Measurements from ENCODE around the gene SLC5A10.
"Not testable (repeated sequence)": the region's sequence is repeated elsewhere in the genome, so short reads cannot be mapped to it uniquely, and the experiment has no call there.

Gene SLC5A10

DNA sequence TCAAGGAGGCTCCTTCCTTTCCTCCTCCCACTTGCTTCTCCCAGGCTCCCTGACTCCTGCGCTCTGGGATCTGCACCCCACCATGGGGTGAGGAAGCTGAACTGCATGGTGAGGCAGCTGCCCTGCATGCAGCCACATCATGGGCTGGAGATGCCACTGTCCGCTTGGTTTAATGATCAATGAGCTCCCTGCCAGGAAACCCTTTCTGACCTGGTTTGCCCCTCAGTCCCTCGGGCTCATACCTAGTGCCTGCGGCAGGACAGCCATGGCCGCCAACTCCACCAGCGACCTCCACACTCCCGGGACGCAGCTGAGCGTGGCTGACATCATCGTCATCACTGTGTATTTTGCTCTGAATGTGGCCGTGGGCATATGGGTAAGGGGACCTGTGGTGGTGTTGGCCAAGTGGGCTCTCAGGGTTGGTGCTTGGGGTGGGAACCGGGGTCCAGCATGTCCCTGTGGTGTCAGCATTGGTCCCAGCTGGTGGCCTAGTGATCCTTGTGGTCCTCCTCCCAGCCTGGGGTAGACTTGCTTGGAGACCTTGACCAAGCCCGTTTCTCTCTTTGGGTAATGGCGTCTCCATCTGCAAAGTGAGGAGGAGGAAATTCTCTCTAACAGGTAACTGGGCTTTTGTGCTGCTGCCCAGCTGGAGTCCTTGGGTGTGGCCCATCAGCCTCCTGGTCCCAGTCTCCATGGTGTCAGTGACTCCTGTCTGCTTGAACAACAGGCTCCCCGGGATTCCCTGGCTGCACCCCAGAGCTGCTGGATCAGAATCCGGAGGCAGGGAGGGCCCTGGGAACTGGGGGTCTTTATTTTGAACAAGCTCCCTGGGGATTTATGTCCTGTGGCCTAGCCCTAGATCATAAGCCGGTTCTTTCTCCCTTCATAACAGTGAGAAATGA, at the start of gene SLC5A10:
SLC5A10 (plus strand) TSS at position 225 of the 902 bp plus-strand sequence; CDS start at position 266, 41 bp downstream.
- DNase-seq = no peak

GRCh38 chr17:18904482-18904881, 47.5 kb upstream of the SLC5A10 start:
- no peak for DNase-seq

DNA sequence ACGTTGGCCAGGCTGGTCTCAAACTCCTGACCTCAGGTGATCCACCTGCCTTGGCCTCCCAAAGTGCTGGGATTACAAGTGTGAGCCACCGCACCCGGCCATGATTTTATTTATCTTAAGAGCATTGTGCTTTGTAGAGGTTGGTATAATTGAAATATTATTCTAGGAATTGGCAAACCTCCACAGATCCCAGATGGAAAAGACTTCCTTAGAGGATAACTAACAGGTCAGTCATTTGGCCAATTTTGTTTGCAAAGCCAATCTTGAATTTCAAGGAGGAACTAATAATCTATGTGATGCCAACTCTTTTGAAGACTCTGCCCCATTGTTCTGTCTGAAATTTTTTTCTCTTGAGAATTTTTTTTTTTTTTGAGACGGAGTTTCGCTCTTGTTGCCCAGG, 46.7 kb upstream of the SLC5A10 start:
- no peak for DNase-seq

DNA sequence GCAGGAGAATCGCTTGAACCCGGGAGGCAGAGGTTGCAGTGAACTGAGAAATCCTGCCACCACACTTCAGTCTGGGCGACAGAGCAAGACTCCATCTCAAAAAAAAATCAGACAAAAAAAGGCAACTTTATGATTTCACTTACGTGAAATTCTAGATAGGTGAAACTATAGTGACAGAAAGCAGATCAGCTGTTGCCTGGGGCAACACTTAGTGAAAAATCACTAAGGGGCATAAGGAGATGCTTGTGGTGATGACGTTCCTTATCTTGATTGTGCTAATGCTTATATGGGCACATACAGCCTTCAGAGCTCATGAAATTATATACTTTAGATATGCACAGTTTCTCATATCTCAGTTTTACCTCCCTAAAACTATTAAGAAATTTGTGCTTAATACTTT, 41.6 kb upstream of the SLC5A10 start:
- DNase-seq = no peak

DNA sequence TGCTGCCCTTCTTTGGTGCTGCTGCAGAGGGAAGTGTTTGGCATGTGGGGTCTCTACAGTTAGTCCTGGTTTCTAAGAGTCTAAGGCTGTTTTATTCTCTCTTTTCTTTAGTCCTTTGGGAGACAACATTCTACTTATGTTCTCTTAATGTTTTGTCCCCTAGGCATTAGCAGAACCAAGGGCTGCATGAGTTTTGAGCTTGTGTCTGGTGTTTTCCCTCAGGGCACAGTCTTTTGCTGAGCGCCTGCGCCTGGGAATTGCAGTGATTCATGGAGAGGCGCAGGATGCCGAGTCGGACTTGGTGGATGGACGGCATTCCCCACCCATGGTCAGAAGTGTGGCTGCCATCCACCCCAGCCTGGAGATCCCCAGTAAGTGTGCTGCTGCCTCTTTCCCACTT, 41.1 kb upstream of the SLC5A10 start:
- no peak for DNase-seq

DNA sequence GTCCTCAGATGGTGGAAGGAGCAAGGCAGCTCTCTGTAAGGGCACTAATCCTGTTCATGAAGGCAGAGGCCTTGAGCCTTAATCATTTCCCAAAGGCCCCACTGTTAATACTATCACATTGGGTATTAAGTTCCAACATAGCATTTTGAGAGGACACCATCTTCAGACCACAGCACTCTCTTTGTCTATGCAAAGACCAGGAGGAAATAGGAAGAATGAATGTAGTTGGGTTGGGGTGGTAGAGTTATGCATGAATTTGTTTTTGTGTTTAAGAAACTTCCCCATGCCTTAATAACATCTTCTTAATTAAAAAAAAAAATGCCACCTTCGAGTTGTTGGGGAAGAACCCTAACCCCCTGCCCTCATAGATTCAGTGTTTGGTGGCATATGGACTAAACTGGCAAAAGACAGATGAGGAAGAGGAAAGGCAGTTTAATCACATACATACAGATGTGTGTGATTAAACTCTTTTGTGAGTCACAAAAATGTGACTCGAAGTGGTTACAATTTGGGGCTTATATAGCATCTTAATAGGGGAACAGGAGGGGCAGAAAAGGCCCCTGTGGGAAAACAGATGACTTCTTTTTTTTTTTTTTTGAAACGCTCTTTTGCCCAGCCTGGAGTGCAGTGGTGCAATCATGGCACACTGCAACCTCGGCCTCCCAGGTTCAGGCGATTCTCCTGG, 35.0 kb upstream of the SLC5A10 start:
- DNase-seq = no peak

DNA sequence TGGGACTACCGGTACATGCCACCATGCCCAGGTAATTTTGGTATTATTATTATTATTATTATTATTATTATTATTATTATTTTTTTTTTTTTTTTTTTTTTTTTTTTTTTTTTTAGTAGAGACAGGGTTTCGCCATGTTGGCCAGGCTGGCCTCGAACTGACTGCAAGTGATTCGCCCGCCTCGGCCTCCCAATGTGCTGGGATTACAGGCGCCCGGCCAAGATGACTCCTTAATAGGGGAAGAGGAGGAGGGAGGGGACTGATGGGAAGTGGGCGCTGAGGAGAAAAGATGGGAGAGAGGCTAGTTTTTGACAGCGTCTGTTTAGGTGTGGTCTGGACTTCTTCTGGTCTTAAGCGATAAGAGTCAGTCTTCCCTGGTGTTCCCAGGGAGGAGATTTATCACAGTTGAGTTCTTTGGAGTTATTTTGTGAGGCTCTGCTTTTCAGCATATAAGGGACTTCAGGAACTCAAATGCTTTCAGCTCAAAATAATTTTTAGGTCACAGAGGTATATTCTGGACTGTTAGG, 34.4 kb upstream of the SLC5A10 start:
- DNase-seq = no peak

DNA sequence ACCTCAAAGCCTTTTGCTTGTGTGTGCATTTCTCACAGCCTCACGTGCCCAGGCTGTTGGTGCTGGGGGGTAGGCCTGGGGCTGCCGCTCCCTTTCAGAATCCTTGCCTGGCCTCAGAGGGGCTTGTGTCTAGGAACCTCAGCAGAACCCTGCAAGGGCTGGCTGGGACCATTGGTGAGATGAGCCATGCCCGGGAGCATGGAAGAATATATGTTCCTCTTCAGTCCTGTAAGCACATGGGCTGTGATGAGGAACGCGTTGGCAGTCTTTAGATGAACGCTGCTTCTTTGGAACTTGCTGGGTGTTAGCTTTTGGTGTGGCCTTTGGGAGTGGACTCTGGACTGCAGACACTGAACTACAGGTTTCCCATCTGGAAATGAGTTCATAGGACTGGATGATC, 32.0 kb upstream of the SLC5A10 start:
- DNase-seq = no peak

DNA sequence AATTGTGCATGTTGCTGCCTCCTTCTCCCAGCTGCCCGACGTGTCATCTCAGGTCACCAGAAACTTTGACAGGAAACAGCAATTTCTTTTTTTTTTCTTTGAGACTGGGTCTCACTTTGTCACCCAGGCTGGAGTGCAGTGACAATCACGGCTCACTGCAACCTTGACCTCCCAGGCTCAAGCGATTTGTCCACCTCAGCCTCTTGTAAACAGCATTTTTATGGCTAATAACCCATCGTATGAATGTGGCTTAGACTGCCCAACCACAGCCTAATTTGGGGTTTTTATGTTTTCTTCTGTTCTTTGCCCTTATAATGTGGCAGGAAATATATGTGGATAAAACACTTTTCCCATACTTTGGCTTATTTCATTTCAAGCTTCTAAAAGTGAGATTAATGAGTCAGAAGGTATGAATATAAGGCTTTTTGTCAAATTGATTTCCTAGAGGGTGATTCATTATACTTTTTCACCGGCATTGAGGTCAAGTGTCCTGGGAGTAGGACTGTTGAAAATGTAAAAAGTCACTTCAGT, 31.0 kb upstream of the SLC5A10 start:
- DNase-seq = no peak

DNA sequence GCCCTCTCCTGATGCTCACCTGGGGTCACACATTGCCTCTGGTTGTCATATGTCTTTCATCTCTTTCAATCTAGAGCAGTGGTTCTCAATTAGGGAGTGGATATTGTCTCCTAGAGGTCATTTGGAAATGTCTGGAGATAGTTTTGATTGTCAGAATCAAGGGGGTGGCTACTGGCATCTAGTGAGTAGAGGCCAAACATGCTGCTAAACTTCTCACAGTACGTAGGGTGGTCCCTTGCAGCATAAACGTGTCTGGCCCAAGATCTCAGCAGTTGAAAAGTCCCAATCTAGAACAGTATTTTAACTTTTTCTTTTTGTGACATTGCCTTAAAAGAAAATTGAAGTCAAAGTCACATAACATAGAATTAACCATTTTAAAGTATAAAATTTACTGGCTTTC, 30.5 kb upstream of the SLC5A10 start:
- no peak for DNase-seq

DNA sequence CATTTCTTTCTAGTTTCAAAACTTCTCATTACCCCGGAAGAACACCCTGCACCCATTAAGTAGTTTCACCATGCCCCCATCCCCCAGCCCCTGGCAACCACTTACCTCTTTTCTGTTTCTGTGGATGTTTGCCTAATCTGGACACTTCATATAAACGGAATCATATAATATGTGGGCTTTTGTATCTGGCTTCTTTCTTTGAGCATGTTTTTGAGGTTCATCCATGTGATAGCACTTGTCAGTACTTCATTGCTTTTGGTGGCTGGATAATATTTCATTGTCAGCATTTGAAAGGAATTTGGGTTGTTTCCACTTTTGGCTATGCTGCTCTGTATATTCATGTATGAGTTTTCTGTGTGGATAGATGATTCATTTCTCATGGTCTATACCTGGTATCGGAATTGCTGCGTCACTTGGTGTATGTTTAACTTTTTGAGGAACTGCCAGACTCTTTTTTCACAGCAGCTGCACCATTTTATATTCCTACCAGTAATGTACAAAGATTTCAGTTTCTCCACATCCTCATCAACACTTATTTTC, 30.0 kb upstream of the SLC5A10 start:
- DNase-seq = no peak

GRCh38 chr17:18922596-18922995, 29.4 kb upstream of the SLC5A10 start:
- not testable (repeated sequence) for DNase-seq

- DNase-seq = no peak
Observed at GRCh38 chr17:18925187-18925586, 26.8 kb upstream of the SLC5A10 start.

DNA sequence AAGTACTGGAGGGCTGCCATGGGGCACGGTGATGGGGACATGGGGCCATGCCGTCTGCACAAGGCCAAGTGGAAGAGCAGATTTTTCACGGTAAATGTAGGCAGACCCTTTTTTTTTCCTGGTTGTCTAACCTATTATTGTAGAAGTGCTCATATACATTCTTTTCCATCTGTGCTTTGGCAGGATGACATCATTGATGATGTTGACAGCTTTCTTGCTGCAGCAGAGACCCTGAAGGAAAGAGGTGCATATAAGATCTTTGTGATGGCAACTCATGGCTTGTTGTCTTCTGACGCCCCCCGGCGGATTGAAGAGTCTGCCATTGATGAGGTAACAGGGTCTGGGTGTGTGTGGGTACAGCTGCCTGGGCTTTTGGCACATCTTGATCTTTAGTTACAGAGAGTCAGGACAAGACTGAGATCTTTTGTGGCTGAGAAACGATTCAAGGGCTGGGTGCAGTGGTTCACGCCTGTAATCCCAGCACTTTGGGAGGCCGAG, 23.3 kb upstream of the SLC5A10 start:
- DNase-seq = no peak

DNA sequence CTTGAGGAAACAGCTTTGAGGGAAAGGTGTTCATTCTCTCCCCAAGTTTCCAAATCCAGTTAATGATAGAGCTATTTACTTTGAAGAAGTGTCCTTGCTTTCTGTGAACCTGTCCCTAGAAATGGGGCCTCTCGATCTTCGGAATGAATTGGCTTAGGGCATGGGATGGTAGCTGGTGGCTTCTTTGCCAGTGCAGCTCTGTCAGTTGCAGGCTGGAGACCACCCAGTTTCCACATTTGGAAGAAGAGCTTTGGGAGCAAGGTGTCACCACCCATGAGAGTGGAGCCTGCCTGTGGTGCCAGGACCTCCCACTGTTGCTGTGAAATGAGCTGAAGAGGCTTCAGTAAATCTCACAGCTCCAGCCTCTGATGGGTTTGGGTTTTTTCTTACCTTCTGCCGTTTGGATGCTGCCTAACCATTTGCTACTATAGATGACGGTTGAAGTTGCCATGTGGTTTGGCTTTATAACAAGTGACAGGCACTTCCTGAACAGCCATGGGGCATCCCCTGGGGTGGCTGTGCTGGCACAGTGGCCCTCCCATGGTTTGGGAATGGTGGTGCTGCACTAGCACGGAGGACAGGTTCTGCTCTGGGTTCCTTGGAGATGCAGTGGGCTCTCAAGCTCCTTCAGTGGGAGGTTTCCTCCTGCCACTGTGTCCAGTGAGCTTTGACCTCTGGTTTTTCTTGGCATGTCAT, 19.5 kb upstream of the SLC5A10 start:
- DNase-seq = no peak

DNA sequence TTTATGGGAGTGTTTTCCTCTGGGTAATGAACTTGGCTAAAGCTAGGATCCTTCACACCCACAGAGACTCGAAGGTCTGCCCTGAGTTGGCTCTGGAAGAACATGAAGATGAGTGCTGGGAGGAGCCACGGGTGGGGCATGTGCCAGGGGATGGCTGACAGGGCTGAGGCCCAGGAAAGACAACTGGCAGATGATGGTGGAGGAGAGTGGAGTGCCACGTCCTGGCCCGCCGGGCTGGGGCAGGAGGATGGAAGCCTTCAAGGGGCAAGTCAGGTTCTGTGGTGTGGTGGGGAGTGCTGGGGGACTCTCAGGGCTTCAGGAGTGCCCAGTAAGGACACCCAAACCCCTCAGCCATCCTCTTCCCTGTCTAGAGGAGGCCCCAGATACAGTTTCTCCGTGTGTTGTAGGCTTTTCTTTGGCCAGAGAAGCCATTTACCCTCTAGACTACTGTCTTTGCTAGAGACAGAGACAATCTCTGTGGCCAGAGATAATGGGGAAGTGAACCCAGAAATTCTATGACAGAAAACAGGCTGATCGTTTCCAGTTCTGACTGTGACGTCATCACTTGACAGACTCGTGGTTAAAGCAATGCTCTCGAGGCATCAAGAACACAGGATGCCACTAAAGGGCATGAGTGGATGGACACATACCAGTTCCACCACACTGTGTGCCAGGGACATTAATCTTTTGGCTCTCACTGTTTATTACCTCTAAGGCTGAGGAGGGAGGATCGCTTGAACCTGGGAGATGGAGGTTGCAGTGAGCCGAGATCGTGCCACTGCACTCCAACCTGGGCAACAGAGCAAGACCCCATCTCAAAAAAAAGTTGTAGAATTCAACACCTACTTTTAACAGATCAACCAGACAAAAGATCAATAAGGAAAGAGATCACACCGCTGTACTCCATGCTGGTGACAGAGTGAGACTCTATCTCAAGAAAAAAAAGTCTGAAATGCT, 18.6 kb upstream of the SLC5A10 start:
- no peak for DNase-seq

DNA sequence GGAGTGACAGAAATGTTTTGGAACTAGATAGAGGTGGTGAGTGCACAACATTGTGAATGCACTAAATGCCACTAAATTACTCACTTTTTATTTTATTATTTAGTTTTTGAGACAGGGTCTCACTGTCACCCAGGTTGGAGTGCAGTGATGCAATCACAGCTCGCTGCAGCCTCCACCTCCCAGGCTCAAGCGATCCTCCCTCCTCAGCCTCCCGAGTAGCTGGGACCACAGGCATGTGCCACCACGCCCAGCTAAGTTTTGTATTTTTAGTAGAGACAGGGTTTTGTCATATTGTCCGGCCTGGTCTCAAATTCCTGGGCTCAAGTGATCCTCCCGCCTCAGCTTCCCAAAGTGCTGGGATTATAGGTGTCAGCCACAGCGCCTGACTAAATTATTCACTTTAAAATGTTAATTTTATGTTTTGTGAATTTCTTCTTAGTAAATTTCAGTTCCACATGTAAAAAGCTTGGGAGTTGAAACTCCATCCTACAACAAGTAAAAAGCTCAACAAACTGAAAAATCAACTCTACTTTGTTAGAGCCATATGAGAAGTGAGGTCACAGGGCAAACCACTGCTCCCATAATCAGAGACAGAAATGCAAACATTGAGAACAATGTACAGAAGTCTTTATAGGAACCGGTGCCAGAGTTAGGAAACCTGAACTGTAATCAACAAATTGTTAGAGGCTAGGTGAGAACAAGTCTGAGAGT, 13.8 kb upstream of the SLC5A10 start:
- DNase-seq = no peak

GRCh38 chr17:18938692-18939023, 13.3 kb upstream of the SLC5A10 start:
- DNase-seq = no peak

- DNase-seq = no peak
Observed at GRCh38 chr17:18944646-18945045, 7.3 kb upstream of the SLC5A10 start.

- DNase-seq = no peak
Observed at GRCh38 chr17:18946536-18946935, 5.4 kb upstream of the SLC5A10 start.

- DNase-seq = no peak
Observed at GRCh38 chr17:18947866-18948265, 4.1 kb upstream of the SLC5A10 start.

All from eye (tissue), 1 donor.